Stimulated activated naive CD4-positive, alpha-beta T cell (primary cell): ENCODE data around the gene KIAA1755.

ENCODE experiments used
- DNase-seq, 6 experiments: peaks; one replicate each; lab custom pipeline; 2025; lab: John Stamatoyannopoulos, UW

Gene KIAA1755

GRCh38 chr20:38184101-38184500, 76.4 kb downstream of the KIAA1755 start:
- no peak for DNase-seq

GRCh38 chr20:38181971-38182370, 78.6 kb downstream of the KIAA1755 start:
- no peak for DNase-seq

DNA sequence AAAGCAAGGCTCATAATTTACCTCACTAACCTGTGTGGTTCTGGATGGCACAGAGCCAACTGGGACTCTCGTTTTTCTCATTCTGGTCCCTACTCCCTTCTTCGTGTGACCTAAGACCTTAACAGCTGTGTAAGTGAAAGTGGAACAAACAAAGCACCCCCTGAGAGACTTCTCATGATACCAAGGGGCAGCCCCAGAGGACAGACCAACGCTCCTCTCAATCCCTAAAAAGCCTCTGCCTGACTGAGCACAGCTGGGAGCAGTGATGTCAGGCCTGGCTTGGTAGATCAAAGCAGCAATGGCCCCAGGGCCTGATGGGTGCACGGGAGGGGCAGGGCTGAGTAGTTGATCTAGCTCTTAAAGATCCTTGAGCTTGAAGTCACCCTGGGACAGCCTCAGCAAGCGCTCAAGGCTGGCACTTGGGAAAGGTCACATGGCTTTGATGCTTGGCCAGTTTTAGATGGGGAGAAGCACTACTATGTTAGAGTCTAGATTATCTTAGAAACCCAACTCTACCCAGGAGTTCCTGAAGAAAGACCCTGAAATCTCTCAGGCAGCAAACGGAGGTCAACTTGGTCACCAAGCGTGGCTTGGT, 79.2 kb downstream of the KIAA1755 start:
- DNase-seq: no peak

DNA sequence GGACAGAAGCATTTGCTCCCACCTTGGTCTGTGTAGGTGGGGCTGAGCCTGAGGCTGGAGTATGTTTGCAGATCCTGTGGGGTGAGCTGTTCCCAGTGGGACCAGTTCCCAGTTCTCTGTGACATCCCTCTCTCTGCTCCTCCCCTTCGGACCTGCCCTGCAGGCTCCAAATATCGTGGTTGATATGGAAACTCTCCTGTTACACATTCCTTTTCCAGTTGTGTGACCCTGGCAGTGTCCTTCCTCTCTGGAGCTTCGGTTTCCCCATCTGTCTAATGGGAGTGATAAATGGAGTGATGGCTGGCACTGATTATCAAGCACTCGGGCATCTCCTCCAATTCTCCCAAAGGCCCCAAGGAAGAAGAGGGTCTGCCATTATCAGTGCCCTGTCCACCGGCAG, 79.8 kb downstream of the KIAA1755 start:
- no peak for DNase-seq

GRCh38 chr20:38179846-38180245, 80.7 kb downstream of the KIAA1755 start:
- no peak for DNase-seq

DNA sequence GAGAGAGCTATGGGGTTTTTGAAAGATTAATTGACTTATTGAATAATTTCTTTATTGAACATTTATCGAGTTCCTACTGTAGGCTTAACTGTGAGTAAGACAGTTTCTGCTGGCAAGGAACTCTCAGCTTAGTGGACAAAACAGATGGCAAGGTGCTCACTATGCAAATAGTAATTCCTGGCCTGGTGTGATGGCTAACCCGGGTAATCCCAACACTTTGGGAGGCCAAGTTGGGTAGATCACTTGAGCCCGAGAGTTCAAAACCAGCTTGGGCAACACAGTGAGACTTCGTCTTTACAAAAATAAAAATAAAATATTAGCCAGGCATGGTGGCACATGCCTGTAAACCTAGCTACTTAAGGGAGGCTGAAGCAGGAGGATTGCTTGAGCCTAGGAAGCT, 82.0 kb downstream of the KIAA1755 start:
- DNase-seq: no peak

- DNase-seq: no peak
Measured at GRCh38 chr20:38178065-38178491, 82.5 kb downstream of the KIAA1755 start.

- DNase-seq: no peak
Measured at GRCh38 chr20:38177201-38177600, 83.3 kb downstream of the KIAA1755 start.

GRCh38 chr20:38175304-38176180, 85.0 kb downstream of the KIAA1755 start:
- no peak for DNase-seq

GRCh38 chr20:38173237-38174156, 87.0 kb downstream of the KIAA1755 start:
- DNase-seq: no peak

GRCh38 chr20:38172408-38172807, 88.1 kb downstream of the KIAA1755 start:
- no peak for DNase-seq

DNA sequence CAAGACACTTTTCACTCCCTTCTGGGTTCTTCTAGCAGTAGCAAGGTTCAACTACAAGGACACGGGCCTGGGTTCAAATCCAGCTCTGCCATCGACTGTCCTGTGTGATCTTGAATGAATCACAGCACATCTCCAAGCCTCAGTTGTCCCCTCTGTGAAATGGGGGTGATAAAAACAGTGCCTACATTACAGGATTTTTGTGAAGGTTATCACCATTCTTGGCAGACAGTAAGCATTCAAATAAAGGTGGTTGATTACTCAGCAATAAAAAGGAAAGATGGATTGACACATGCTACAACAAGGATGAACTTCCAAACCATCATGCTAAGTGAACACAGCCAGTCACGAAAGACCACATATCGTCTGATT, 88.9 kb downstream of the KIAA1755 start:
- DNase-seq: no peak

DNA sequence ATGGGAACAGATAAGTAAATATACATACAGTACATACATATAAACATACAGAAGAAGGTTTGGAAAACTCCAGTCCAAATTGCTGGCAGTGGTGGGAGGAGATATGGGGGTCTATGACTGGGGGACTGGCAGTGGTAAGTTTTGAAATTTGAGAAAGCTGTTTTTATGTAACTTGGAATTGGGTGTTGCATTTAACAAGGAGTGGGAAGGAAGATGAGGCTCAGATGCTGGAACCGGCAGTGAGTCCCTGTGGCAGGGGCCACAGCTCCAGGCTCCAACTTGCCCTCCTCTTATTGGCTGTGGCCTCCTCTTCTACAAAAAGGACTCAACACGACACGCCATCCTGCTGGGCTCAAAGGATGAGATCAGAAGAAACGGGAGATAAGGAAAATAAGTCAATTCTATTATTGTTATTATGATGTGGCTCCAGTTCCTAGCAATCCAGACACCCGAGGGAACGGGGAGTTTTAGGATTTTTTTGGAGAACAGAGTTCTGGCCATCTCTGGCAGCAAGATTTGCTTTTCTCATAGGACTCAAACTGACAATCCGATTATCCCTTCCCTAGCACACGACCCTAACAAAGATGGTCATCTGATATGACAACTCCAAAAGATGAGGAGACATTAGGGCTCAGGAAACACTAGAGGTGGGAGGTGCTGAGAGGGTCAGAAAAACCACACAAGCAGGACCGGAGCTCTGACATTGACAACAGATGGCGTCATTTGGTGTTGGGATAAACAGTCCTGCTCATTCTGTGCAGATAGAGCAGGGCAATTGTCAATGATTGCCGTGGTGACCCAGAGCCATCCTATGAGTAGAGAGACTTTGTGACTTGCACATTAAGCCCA, 89.5 kb downstream of the KIAA1755 start:
- no peak for DNase-seq

- DNase-seq: no peak
Measured at GRCh38 chr20:38170219-38170825, 90.2 kb downstream of the KIAA1755 start.

DNA sequence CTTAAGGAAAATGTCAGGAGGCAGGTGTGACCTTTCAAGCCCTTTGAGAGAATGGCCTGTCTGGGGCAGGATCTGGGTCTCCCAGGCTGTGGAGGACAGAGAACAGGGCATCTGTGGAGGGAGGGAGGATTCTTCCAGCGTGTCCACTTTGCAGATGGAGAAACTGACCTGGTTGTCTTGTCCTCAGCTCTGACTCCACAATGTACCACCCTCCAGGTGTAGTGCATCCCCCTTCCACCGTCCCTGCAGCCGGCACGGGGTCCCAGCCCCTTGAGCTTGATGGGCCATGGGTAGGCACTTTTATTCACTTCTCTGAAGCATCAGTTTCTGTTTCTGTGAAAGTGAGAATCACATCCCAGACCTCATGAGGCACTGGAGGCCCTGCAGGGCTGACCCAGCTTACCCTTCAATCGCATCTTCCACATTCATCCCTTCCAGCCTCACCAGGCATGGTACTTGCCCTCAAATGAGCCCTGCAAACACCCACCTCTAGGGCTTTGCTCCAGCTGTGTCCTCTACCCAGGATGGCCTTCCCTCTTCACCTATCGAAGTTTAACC, 90.8 kb downstream of the KIAA1755 start:
- no peak for DNase-seq

DNA sequence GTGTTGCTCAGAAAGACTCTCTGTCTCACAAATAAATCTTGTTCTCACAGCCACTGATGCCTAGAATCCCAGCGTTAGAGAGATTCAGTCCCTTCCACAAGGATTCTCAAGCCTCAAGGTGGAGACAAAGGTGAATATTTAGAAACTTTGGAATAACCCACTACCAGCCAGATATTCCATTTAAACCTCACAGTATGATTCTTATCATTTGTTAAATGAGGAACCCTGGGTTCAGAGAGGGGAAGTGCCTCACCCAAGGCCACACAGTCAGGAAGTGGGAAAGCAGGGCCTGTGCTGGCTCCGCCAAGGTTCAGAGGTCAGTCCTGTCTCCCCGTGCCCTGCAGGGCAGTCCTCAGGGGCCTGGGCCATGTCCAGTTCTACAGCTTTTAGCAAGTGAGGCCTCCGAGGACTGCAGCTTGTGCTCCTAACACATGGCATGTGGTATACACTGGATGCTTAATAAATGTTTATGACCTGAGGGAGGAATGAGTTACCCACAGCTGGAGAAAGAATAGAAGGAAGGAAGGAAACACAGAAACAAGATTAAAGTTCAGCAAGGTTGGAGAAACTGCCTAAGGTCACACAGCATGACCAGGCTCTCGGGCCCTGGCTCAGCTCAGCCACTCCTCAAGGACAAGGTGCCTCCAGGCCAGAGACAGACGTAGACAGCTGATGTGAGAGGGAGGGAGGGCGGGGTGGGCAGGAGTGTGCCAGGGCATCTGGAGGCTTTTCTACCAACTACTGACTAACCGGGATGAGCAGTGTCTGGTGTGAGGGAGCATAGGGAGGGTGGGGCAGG, 91.5 kb downstream of the KIAA1755 start:
- no peak for DNase-seq

- no peak for DNase-seq
Measured at GRCh38 chr20:38167851-38168760, 92.4 kb downstream of the KIAA1755 start.

GRCh38 chr20:38167328-38167850, 93.1 kb downstream of the KIAA1755 start:
- DNase-seq: no peak
